Thoracic aorta (tissue), 2 donors: Measurements from ENCODE around the gene PPP6R3. TPM values are rescaled to one million over a fixed set of nuclear protein-coding genes. Genes with fewer than 3 reads are reported as not detected.

Experiments
- ATAC-seq: fragments of 150-250 bp; one replicate; pipeline ENCODE4 v1.8.0; 2017; ENCODE audit warnings: low read depth; ENCODE audit not compliant: insufficient number of reproducible peaks, low FRiP score
- DNase-seq: peaks from one replicate; pipeline ENCODE4 v3.0.0-alpha.2; 2020; ENCODE audit warnings: low spot score
- H3K27ac ChIP-seq, 2 donors: fragments of 200-600 bp; sonication (generic); 1 replicate in 1 of 2; 2 replicates in 1 of 2; pipeline ENCODE4 v1.5.1; 2016; ENCODE audit warnings: mild to moderate bottlenecking in 2 of 2, moderate library complexity in 2 of 2
- H3K27me3 ChIP-seq: fragments of 200-600 bp; sonication (generic); replicated peaks from 2 replicates; pipeline ENCODE4 v1.6.0; 2016; ENCODE audit warnings: mild to moderate bottlenecking; ENCODE audit not compliant: insufficient read depth
- H3K36me3 ChIP-seq: fragments of 200-600 bp; sonication (generic); one replicate; pipeline ENCODE4 v1.5.1; 2016
- H3K4me1 ChIP-seq, 2 donors: fragments of 200-600 bp; sonication (generic); 1 replicate in 1 of 2; 2 replicates in 1 of 2; pipeline versions ENCODE4 v1.5.1 to v1.6.0; 2016; ENCODE audit warnings: low read depth in 2 of 2, mild to moderate bottlenecking in 1 of 2; ENCODE audit not compliant: control insufficient read depth in 1 of 2
- H3K4me3 ChIP-seq: fragments of 200-600 bp; sonication (generic); 2 replicates; pipeline ENCODE4 v1.5.1; 2016; ENCODE audit warnings: mild to moderate bottlenecking
- H3K9me3 ChIP-seq: fragments of 200-600 bp; sonication (generic); 2 replicates; pipeline ENCODE4 v1.5.1; 2016
- total RNA-seq, 2 donors: library from RNA; depleted of rRNA; stranded (reverse); fragments of >200 nt; gene quantifications; one replicate each; pipeline versions ENCODE4 v1.1.0 to v1.2.3, GENCODE V29; 2016
- TF ChIP-seq, protein P1 (sequence below): fragments of 200-600 bp; sonication (generic); IDR thresholded peaks from one replicate; pipeline ENCODE4 v1.5.1; 2019; ENCODE audit warnings: antibody characterized with exemption

PPP6R3 gene
- total RNA-seq, 2 donors from 2014 or later = 75.4 to 166 TPM

DNA sequence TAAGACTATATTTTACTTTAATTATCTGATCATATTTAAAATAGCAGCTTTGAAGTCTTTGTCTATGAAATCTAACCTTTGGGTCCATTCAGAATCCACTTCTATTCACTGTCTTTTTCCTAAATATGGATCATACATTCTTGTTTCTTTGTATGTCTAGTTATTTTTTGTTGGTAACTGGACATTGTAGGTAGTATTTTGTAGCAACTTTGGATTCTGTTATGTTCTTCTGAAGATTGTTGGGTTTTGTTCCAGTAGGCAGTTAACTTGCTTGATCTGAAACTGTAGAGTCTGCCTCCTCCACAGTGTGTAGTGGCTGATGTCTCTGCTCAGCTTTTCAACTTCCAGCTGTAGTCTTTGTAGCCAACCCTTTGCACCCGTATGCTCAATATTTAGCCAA, 186.3 kb downstream of the PPP6R3 start:
- ATAC-seq (no peak), DNase-seq (no peak)
- Histone ChIP-seq H3K4me3 (no peak overlapping the region), H3K9me3 (peaks cover 15% of the 10 kb centered on the region), H3K27ac (no peak overlapping the region), H3K4me1 (no peaks in the 10 kb centered on the region), H3K36me3 (no peaks in the 10 kb centered on the region), H3K27me3 (no peaks in the 10 kb centered on the region)
- TF ChIP-seq, protein P1, sequence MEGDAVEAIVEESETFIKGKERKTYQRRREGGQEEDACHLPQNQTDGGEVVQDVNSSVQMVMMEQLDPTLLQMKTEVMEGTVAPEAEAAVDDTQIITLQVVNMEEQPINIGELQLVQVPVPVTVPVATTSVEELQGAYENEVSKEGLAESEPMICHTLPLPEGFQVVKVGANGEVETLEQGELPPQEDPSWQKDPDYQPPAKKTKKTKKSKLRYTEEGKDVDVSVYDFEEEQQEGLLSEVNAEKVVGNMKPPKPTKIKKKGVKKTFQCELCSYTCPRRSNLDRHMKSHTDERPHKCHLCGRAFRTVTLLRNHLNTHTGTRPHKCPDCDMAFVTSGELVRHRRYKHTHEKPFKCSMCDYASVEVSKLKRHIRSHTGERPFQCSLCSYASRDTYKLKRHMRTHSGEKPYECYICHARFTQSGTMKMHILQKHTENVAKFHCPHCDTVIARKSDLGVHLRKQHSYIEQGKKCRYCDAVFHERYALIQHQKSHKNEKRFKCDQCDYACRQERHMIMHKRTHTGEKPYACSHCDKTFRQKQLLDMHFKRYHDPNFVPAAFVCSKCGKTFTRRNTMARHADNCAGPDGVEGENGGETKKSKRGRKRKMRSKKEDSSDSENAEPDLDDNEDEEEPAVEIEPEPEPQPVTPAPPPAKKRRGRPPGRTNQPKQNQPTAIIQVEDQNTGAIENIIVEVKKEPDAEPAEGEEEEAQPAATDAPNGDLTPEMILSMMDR = no peak

DNA sequence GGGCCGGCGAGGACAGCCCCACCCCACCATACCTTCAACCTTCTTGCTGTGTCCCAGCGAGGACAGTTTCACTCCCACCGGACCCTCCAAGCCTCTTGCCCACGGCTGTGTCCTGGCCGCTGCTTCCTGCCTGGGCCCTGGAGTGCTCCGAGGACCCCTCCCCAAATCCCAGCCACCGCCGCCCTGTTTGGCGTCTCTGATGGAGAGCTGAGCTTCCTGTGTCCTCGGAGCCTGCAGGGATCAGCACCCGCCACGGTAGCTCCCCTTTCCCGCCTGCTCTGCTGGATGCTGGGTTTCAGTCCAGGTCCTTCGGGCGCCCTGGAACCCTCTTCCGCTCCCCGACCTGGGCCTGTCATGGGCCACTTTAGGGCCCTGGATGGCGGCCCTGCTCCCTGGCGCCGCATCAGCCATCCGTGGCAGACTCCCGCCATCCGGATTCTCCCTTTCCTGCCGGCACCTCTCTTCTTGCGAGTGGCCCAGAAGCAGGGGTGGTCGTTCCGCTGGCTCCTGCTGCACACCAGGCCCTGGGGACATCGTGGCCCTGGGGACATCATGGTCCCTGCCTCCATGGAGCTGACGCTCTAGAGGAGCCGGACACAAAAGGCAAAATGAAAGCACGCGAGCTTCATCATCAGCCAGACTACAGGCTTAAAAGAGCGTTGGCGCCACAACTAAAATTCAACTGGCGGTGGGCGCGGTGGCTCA, 189.5 kb downstream of the PPP6R3 start:
- no peak for ATAC-seq
- no peak for DNase-seq

DNA sequence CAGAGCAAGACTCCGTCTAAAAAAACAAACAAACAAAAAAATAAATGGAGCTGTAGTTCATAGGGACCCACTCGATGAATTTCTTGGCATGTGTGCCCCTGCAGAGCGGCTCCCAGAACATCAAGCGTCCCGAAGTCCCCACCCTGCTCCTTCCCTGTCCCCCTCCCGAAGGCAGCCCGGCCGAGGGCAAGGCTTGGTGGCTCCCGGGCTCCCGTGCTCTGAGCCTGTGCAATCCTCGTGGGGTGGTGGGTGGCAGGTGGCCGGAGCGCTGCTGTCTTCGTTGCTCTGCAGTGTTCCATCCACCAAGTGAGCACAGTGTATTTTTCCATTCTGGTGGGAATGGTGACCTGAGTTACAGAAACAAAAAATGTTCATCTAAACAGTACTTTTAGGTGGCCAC, 190.2 kb downstream of the PPP6R3 start:
- Histone ChIP-seq H3K36me3 (no peaks in the 10 kb centered on the region), H3K4me3 (no peak overlapping the region), H3K9me3 (peaks cover 15% of the 10 kb centered on the region), H3K4me1 (no peaks in the 10 kb centered on the region), H3K27ac (no peak overlapping the region), H3K27me3 (no peaks in the 10 kb centered on the region)
- DNase-seq = no peak
- TF ChIP-seq, protein P1 = no peak
- no peak for ATAC-seq

More for the DNA sequence above, 189.5 kb downstream of the PPP6R3 start:
- TF ChIP-seq, protein P1 = no peak
- no peak overlapping the region for H3K4me3 ChIP-seq
- H3K27ac ChIP-seq = no peak overlapping the region
- H3K9me3 ChIP-seq = peaks cover 15% of the 10 kb centered on the region
- no peaks in the 10 kb centered on the region for H3K36me3 ChIP-seq
- no peaks in the 10 kb centered on the region for H3K27me3 ChIP-seq
- H3K4me1 ChIP-seq = no peaks in the 10 kb centered on the region

DNA sequence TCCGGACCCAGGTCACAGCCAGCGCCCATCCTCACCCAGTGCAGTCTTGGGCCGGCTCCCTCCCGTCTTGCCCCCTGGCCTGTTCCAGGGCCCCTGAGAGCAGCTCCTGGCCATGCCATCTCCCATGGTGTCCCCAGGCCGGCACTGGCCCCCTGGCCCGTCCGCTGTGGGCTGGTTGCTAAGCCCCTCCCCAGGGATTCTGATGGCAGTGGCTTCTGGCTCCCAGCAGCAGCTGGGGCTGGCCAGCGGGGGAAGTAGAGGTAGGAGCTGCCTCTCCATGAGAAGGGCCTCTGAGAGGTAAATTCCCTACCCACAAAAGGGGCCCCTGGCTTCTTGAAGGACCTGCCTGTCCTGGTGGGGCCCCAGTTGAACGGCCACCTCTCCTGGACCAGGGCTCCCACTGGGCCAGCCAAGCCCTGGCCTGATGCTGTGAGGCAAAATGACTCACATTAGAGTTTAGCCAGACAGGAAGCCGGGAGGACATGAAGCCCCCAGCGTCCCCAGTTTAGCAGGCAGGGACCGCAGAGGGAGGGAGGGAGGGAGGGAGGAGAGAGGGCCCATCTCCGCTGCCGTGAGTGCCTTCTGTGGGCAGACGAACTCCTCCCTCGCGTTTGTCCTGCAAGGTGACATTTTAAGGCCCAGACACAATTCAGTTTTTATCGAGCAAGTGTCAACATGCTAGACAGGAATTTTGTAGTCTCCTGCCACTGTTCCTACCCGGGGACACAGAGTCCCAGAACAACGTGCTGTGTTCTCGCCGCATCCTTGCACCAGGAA, 190.8 kb downstream of the PPP6R3 start:
- Histone ChIP-seq H3K4me1 (no peaks in the 10 kb centered on the region), H3K27me3 (no peaks in the 10 kb centered on the region), H3K4me3 (no peak overlapping the region), H3K27ac (no peak overlapping the region), H3K9me3 (peaks cover 11% of the 10 kb centered on the region), H3K36me3 (no peaks in the 10 kb centered on the region)
- TF ChIP-seq, protein P1 = no peak
- ATAC-seq (no peak), DNase-seq (no peak)

DNA sequence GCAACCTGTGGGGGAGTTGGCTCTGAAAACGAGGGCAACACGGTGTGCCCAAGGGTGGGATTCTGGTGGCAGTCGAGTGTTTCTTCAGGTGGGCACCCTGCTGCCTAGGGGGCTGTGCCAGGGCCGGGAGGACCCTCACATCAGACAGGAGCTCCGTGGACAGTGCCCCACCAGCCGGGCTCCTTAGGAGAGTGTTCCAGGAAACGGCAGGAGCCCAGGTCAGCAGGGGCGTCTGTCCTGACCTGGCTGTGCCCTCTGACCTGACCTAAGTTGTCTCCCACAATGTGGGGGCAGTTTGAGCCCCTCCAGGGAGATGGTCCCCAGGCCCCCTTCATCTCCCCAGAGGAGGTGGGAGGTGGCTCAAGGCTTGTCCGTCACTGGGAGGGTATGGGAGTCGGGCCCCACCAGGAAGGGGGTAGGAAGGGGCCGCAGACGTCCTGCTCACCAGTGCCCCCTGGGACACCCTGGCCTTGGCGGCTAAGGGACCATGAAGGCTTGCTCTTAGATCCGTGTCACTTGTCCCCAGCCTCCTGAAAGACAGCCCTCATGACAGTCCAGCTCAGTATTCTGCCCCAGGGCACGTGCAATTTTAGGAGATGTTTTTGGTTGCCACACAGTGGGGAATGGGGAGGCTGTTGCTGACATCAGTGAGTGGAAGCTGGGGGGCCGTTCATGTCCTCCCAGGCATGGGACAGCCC, 191.6 kb downstream of the PPP6R3 start:
- Histone ChIP-seq H3K9me3 (peaks cover 3% of the 10 kb centered on the region), H3K27ac (no peak overlapping the region), H3K27me3 (no peaks in the 10 kb centered on the region), H3K4me3 (no peak overlapping the region), H3K4me1 (no peaks in the 10 kb centered on the region), H3K36me3 (no peaks in the 10 kb centered on the region)
- TF ChIP-seq, protein P1 = no peak
- ATAC-seq = no peak
- DNase-seq = no peak
